Islet of Langerhans (tissue), 1 donor: Measurements from ENCODE around the gene WDSUB1.

Experiments
- FAIRE-seq: peaks from one replicate; lab custom pipeline; 2011; peaks lifted over from hg19 to GRCh38; lab: Jason Lieb, UNC

WDSUB1 gene

DNA sequence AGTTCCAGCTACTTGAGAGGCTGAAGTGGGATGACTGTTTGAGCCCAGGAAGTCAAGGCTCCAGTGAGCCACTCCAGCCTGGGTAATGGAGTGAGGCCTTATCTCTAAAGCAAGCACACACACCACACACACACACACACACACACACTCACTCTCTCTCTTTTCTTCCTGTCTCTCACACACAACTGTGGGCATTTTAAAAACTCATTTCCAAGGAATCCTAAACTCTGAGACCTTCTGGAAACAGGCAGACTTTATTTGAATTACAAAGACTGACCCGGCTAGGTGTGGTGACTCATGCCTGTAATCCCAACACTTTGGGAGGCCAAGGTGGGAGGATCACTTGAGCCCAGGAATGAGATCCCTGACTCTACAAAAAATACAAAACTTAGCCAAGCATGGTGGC, 21.3 kb downstream of the WDSUB1 start:
- no peak for FAIRE-seq

- no peak for FAIRE-seq
Measured at GRCh38 chr2:159262904-159263303, 23.6 kb downstream of the WDSUB1 start.

DNA sequence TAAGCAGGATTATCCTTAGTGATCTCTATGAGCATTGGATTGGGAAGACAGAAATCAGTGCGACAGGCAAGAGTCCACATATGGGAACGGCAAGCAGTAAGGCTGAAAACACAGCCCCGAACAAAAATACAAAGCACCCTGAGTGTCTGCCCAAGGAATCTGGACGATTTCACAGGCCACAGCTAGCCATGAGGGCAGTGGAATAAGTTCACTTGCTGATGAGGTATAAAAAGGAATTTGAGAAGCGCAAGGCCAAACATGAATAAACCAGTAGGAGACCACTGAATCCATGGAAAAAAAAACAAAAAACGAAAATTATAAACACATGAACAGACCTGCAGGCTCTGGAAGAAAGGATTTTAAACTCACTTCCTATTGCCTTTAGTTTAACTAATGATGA, 24.3 kb downstream of the WDSUB1 start:
- FAIRE-seq = no peak

- no peak for FAIRE-seq
Measured at GRCh38 chr2:159256159-159256558, 30.3 kb downstream of the WDSUB1 start.

- FAIRE-seq = no peak
Measured at GRCh38 chr2:159252905-159253304, 33.6 kb downstream of the WDSUB1 start.

DNA sequence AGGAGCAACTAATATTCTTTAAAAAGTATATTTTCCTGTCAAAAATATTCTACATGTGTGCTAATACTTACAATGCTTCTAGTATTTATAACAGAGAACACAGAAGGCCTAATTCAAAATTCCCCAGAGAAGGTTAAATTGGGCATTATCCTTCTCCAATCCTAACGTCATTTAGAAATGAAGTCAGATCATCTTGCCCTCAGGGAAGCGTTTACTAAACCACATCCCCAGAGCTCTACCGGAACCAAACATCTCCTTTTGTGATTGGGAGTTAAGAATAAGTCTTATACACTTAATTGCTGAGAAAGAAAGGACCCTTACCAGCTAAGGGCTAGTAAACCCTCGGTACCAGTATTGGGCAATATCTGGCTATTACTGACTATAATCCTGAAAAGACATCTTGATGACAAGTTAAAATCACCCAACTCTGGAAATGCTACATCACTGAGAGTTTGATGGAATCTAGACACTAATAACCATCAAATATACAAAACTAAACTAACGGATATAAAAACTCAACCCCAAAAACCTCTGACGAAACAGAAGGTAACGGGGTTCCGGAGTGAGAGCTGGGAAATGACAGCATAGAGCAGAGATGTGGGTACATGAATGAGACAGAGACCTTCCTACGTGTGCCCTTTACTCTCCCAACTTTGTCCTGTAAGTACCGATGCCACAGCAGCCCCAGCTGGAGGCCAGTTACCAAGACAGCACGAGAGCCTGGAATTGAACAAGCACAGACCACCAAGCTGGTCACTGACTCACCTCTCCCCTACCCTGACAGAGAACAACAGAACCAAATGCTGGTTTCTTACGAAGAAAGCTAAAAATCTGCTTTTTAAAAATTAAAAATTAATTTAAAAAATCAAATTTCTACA, 35.0 kb downstream of the WDSUB1 start:
- FAIRE-seq = no peak

DNA sequence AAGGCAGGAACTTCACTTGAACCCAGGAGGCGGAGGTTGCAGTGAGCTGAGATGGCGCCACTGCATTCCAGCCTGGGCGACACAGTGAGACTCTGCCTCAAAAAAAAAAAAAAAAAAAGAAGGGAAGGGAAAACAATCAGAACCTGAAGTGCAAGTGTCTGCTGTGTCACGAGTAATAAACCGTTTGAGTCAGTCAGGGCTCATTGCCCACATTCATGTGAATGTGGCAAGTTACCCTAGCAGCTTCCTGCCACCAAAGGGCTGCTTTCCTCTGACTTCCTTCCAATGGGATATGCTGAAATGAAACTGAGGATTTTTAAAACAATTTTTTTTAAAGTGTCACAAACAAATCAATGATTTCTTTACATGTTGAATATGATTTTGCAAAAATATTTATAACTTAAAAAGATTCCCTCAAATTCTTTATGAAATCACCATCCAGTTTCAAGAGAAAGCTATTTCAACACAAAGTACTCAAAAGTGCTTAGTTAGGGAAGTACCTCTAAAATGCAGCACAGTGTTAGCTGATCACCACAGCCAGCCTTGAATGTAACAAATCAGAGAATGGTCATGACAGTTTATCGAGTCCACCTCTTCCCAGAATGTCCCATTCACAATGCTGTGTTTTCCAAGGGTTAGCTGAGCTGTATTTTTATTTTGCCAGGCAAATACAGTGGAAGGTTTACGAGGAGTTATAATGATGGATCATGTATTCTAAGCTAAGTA, 36.4 kb downstream of the WDSUB1 start:
- no peak for FAIRE-seq

DNA sequence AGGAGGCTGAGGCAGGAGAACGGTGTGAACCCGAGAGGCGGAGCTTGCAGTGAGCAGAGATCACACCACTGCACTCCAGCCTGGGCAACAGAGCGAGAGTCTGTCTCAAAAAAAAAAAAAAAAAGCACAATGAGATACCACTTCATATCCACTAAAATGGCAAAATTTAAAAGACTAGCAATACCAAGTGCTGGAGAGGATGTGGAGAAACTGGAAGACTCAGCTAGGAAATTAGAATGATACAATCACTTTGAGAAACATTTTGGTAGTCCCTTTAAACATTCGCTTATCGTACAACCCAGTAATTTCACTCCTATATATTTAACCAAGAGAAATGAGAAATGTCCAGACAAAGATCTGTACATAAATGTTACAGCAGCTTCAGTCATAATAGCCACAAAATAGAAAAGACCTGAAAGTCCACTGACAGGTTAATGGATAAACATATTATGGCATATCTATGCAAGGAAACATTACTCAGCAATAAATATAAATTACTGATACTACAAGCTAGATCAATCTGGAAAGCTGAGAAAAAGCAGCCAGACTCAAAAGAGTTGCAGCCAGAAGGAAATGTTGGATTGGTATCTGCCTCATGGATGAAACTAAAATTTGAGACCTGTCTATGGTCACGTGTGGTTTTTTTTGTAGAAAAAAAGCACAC, 40.0 kb downstream of the WDSUB1 start:
- FAIRE-seq = no peak

DNA sequence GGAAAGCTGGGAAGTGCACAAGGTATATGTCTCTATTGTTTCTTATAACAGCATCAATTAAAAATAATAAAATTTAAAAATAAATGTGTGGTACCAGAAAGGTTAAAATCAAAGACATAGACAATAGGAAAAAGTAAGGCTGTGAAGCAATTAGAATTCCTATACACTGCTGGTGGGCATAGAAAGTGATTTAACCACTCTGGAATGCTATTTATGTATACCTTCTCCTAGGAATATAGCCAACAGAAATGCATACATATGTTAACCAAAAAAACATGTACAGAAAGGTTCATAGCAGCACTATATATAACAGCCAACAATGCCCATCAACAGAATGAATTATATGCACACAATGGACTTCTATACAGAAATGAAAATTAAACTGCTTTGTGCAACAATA, 43.0 kb downstream of the WDSUB1 start:
- no peak for FAIRE-seq

DNA sequence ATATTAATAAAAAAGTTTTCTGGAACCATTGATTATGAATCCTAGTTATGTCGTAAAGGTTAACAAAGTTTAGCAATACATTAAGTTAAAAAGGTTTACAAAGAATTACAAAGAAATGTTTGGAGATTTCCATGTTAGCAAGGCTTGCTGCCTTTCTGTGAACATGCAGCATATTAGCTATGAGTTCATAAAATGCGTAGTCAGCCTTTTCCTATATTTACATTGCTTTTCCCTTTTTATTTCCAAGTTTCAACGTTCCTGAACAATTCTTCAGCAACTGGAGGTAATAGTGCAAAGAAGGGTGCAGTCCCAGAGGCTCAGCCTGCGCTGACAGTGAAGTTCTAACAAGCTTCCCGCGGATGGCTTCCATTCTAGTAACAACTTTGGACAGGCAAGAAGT, 51.6 kb downstream of the WDSUB1 start:
- FAIRE-seq = no peak

GRCh38 chr2:159232456-159233170, 53.9 kb downstream of the WDSUB1 start:
- FAIRE-seq = no peak

DNA sequence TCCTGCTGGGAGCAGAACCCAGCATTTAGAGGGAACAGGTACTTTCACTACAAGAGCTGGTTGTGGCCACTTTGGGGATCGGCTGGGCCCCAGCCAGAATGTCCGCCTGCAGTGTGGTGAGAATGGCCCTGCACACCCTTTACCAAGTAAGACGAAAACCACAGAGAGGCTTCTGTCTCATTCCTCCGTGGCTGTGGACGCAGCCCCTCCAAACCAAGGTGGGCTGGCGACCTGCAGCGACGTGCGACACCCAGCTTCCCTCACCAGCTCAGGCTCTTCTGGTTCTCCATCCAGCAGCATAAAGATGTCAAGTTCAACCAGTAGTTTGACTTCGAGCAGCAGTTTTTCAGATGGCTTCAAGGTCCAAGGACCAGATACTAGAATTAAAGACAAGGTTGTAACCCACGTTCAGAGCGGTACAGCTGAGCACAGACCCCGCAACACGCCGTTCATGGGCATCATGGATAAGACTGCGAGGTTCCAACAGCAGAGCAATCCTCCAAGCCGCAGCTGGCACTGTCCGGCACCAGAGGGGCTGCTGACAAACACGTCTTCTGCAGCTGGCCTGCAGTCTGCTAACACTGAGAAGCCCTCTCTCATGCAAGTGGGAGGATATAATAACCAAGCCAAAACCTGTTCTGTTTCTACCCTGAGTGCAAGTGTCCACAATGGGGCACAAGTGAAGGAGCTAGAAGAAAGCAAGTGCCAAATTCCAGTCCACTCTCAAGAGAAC, 56.2 kb downstream of the WDSUB1 start:
- FAIRE-seq = no peak

- FAIRE-seq = no peak
Measured at GRCh38 chr2:159229476-159230144, 56.9 kb downstream of the WDSUB1 start.

DNA sequence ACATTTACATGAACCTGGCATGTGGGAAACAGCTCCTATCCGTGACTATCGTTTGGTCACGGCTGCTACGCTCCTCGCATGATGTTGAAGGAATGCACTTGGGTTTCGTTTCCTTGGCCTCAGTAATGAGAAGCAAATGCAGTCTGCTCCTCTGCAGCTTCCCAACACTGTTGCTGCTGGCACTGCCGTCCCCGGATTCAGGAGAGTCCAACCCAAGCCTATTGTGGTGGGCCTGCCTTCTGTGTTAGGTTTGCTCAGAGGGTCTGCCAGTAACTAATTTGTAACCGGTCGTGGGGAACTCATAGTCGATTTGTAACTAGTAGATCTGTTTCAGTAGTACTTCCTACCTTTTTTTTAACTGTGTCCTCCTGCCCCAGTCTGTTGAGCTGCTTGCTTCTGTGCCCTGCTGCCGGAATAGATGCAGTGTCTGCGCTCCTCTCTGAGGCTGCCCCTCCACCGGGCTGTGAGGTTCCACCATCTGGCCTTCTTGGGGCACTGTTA, 58.4 kb downstream of the WDSUB1 start:
- FAIRE-seq = no peak

GRCh38 chr2:159227467-159227866, 59.0 kb downstream of the WDSUB1 start:
- no peak for FAIRE-seq

- FAIRE-seq = no peak
Measured at GRCh38 chr2:159226608-159227385, 59.7 kb downstream of the WDSUB1 start.

- no peak for FAIRE-seq
Measured at GRCh38 chr2:159226059-159226461, 60.4 kb downstream of the WDSUB1 start.

GRCh38 chr2:159225025-159226016, 61.2 kb downstream of the WDSUB1 start:
- no peak for FAIRE-seq
